Measurements from ENCODE around the gene CDC42BPB. TPM values are rescaled to one million over a fixed set of nuclear protein-coding genes. Genes with fewer than 3 reads are reported as not detected.

The CDC42BPB gene
- total RNA-seq, 4 donors from 2014 or later: 80.6 to 157 (median 118) TPM

GRCh38 chr14:103097244-103097993 is 40.1 kb upstream of the CDC42BPB start:
- Histone ChIP-seq H3K27ac (no peak overlapping the region), H3K4me1 (peaks cover 0 to under 1% of the 10 kb centered on the region in 2 donors), H3K4me3 (no peak overlapping the region), H3K27me3 (peaks cover 0 to 8% of the 10 kb centered on the region in 2 donors), H3K36me3 (no peaks in the 10 kb centered on the region), H3K9me3 (no peaks in the 10 kb centered on the region)
- no peak for DNase-seq
- intact Hi-C loops (cut with DNase I; ENCODE audit: low total_unique reads): no loop called here
- TF ChIP-seq CTCF (IDR thresholded peaks at IDR 0.05) (no peak), POLR2A (IDR thresholded peaks at IDR 0.05) (no peak)

DNA sequence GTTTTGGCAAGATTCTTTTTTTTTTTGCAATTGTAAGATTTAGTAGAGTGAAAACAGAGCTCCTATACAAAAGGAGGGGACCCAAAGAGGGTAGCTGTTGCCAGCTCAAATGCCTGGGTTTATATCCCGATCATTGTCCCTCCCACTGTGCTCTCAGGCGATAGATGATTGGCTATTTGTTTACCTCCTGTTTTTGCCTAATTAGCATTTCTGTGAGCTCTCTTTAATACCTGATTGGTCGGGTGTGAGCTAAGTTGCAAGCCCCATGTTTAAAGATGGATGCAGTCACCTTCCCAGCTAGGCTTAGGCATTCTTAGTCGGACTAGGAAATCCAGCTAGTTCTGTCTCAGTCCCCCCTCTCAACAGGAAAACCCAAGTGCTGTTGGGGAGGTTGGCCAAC is 39.0 kb upstream of the CDC42BPB start:
- no peak for DNase-seq
- no peaks in the 10 kb centered on the region for H3K9me3 ChIP-seq
- TF ChIP-seq CTCF (IDR thresholded peaks at IDR 0.05) (no peak), POLR2A (IDR thresholded peaks at IDR 0.05) (no peak)
- no peak overlapping the region for H3K27ac ChIP-seq
- no peaks in the 10 kb centered on the region for H3K36me3 ChIP-seq
- peaks cover 0 to 2% of the 10 kb centered on the region in 2 donors for H3K27me3 ChIP-seq
- H3K4me3 ChIP-seq: no peak overlapping the region
- intact Hi-C loops (cut with DNase I; ENCODE audit: low total_unique reads): no loop called here
- no peaks in the 10 kb centered on the region for H3K4me1 ChIP-seq

DNA sequence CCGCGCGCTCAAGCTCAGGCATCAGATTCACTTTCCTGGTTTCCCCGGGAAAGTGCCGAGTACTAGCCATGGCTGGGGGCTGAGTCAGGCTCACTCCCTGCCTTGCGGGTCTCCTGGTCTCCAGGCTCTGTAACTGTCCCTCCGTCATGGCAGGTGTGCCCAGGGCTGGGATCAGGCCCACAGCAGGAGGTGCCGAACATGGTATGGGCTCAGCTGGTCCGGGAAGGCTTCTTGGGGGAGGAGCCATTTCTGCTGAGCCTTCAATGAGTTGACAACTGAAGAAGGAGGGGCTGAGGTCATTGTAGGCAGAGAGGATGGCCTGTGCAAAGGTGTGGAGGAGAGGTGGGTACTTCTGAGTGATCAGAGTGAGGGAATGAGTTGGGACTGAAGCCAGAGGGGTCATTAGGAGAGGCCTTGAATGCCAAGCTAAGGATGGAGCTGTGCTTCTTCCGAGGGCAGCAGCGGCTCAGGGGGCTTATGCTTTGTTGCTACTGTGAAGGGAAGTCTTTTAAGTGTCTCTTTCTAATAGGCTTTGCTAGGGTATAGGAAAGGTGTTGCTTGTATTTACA is 37.9 kb upstream of the CDC42BPB start:
- intact Hi-C loops (cut with DNase I; ENCODE audit: low total_unique reads): no loop called here
- Histone ChIP-seq H3K9me3 (no peaks in the 10 kb centered on the region), H3K36me3 (no peaks in the 10 kb centered on the region), H3K4me1 (no peaks in the 10 kb centered on the region), H3K27ac (no peak overlapping the region), H3K4me3 (no peak overlapping the region), H3K27me3 (no peaks in the 10 kb centered on the region)
- no peak for DNase-seq
- TF ChIP-seq CTCF (IDR thresholded peaks at IDR 0.05) (no peak), POLR2A (IDR thresholded peaks at IDR 0.05) (no peak)

DNA sequence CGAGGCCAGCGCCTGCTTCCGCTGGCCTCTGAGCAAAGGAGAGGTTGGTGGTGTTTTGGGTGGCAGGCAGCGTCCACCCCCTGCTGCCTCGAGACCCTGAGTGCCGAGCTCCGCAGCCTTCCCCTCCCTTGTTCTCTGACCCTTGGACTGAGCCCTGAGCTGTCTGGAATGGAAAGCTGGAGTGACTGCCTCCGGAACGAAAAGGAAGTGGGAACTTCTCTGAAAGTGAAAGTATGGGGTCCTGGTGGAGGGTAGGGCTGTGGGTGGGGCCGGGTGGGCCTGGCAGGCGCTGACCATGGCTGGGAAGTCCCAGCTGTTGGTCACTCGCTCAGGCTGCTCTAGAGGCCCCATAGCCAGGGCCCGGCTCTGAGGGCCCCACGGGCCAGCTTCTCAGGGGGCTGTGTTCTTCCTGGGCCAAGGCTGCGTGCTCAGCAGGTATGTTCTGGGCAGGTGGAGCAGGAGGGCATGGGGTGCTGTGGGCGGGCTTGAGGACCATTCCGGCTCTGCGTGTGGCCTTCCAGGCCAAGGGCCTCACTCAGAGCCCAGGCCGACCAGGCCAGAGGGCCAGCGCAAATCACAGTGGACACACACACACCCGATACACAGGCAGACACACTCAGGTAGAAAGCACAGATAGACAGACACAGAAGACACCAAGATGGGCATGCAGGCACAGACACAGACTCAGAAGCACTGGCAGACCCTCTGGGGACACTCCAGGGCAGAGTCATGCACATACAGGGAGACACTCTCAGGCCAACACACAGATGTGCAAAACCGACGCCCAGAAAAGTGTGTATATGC is 37.3 kb upstream of the CDC42BPB start, which contains the start of gene EXOC3L4:
EXOC3L4 (plus strand) TSS at position 320 of the 804 bp plus-strand sequence. CDS start 5,495 bp downstream, outside the sequence.
- intact Hi-C loops (cut with DNase I; ENCODE audit: low total_unique reads): no loop called here
- no peaks in the 10 kb centered on the region for H3K4me1 ChIP-seq
- H3K9me3 ChIP-seq: no peaks in the 10 kb centered on the region
- H3K27me3 ChIP-seq: no peaks in the 10 kb centered on the region
- H3K36me3 ChIP-seq: no peaks in the 10 kb centered on the region
- DNase-seq: no peak
- peak within 1 kb of the TSS; percentile 10 to 38 for H3K27ac ChIP-seq
- no peak within 1 kb of the TSS for H3K4me3 ChIP-seq
- no peak for TF ChIP-seq CTCF (IDR thresholded peaks at IDR 0.05)
- no peak for TF ChIP-seq POLR2A (IDR thresholded peaks at IDR 0.05)
